ENCODE measurements around the gene PAXIP1.

- TF ChIP-seq CTCF (IDR thresholded peaks at IDR 0.05) = no peak
- TF ChIP-seq POLR2A (IDR thresholded peaks at IDR 0.05) = no peak
Measured at GRCh38 chr7:154996101-154996500, 6.8 kb downstream of the PAXIP1 start.

Measured in right lobe of liver (tissue), 4 donors.